Measurements from ENCODE around the gene ANO4.

ANO4 gene

DNA sequence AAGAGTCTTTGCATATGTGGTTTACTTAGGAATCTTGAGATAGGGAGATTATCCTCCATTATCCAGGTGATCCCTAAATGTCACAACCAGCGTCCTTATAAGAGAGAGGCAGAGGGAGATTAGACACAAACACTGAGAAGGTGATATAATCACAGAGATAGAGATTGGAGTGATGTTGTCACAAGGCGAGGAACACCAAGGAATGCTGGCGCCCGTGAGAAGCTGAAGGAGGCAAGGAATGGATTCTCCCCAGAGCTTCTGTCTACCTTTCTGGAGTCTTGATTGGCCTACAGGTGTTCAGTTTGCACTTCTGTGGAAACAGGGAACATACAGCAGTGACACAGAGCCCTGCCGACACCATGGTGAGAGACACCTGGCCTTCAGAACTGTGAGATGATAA lies 101.6 kb downstream of the ANO4 start:
- no peak for TF ChIP-seq ZFX (IDR thresholded peaks at IDR 0.05; ENCODE audit: borderline replicate concordance)
- H3K27ac ChIP-seq: no peak overlapping the region

DNA sequence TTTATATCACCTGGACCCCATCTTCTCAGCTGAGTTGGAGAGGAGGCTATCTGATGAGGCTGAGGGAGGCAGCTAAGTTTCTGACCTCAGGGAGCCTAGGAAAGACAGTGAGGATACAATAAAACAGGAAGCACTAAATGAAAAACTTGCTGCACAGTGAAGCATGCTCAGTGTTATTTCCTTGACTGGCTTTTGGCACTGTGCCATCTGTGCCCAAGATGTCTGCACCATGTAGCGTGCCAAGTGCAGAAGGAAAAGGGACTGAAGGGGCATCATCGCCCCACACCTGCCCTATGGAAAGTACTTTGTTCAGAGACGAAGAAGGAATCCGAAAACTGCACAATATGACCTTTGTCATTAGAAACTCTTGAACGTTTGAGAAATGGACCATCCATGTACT lies 102.7 kb downstream of the ANO4 start:
- no peak overlapping the region for H3K27ac ChIP-seq
- TF ChIP-seq ZFX (IDR thresholded peaks at IDR 0.05; ENCODE audit: borderline replicate concordance) (no peak), CTCF (IDR thresholded peaks at IDR 0.05) (no peak)

- TF ChIP-seq ZFX (IDR thresholded peaks at IDR 0.05; ENCODE audit: borderline replicate concordance): no peak
- TF ChIP-seq CTCF (IDR thresholded peaks at IDR 0.05): no peak
These were observed 104.7 kb downstream of the ANO4 start for GRCh38 chr12:100899301-100899700.

DNA sequence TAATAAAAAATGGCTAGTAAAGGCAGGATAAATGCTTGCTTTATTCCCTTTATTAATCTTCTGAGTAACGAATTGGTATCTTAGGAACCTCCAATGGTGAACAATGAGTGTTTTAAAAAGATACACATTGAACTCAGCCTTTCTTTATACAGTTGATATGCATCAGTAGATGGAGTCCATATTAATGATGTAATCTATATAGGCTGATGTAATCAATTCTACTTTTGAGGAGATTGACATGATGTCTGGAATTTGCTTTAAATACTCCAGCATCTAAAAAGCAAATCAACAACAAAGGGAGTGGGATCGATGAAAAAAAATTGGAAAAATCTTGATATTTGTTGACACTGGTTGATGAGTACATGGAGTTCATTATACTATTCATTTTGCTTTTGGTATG lies 106.2 kb downstream of the ANO4 start:
- no peak overlapping the region for H3K27ac ChIP-seq
- TF ChIP-seq CTCF (IDR thresholded peaks at IDR 0.05): no peak
- TF ChIP-seq ZFX (IDR thresholded peaks at IDR 0.05; ENCODE audit: borderline replicate concordance): no peak

More at GRCh38 chr12:100899301-100899700, 104.7 kb downstream of the ANO4 start:
- no peak overlapping the region for H3K27ac ChIP-seq

- TF ChIP-seq CTCF (IDR thresholded peaks at IDR 0.05): no peak
- no peak for TF ChIP-seq ZFX (IDR thresholded peaks at IDR 0.05; ENCODE audit: borderline replicate concordance)
- no peak overlapping the region for H3K27ac ChIP-seq
These were observed 106.7 kb downstream of the ANO4 start for GRCh38 chr12:100901266-100901665.

- no peak for TF ChIP-seq ZFX (IDR thresholded peaks at IDR 0.05; ENCODE audit: borderline replicate concordance)
- TF ChIP-seq CTCF (IDR thresholded peaks at IDR 0.05): no peak
These were observed 109.7 kb downstream of the ANO4 start for GRCh38 chr12:100904270-100904669.

GRCh38 chr12:100908501-100908900 lies 113.9 kb downstream of the ANO4 start:
- TF ChIP-seq ZFX (IDR thresholded peaks at IDR 0.05; ENCODE audit: borderline replicate concordance) (no peak), CTCF (IDR thresholded peaks at IDR 0.05) (no peak)
- no peak overlapping the region for H3K27ac ChIP-seq

More at GRCh38 chr12:100904270-100904669, 109.7 kb downstream of the ANO4 start:
- peak overlapping the region; percentile 59 for H3K27ac ChIP-seq
